Ovary (tissue), 9 donors: ENCODE results near the gene SOST. TPM values are rescaled to one million over a fixed set of nuclear protein-coding genes. Genes with fewer than 3 reads are reported as not detected.

Experiments used
- DNase-seq, 5 donors: peaks; one replicate each; pipeline ENCODE4 v3.0.0-alpha.2; 2019 to 2020
- H3K27ac ChIP-seq, 2 donors: fragments of 200-600 bp; one replicate each; pipeline versions ENCODE4 v1.5.1 to v1.8.0; 2019 to 2022
- H3K27me3 ChIP-seq: fragments of 200-600 bp; one replicate; pipeline ENCODE4 v1.8.0; 2022
- H3K36me3 ChIP-seq: fragments of 200-600 bp; sonication (generic); one replicate; pipeline ENCODE4 v1.5.1; 2019
- H3K4me1 ChIP-seq: one replicate; pipeline ENCODE4 v1.8.1; 2013; ENCODE audit warnings: mild to moderate bottlenecking, moderate library complexity; ENCODE audit not compliant: insufficient read depth
- H3K4me3 ChIP-seq: fragments of 200-600 bp; sonication (generic); one replicate; pipeline ENCODE4 v1.5.1; 2017
- H3K9me3 ChIP-seq, 2 donors: fragments of 200-600 bp in 1 of 2; sonication (generic) in 1 of 2; one replicate each; pipeline versions ENCODE4 v1.5.1 to v1.8.1; 2013 to 2019; ENCODE audit warnings: mild to moderate bottlenecking in 1 of 2, moderate library complexity in 1 of 2
- CTCF ChIP-seq, 3 donors: fragments of 450-650 bp in 2 of 3; fragments of 200-600 bp in 1 of 3; IDR thresholded peaks; one replicate each; pipeline versions ENCODE4 v1.5.1 to v1.8.0; 2016 to 2022; ENCODE audit warnings: antibody characterized with exemption in 3 of 3, mild to moderate bottlenecking in 1 of 3
- EP300 ChIP-seq: sonication (generic); formaldehyde crosslinking; IDR thresholded peaks from one replicate; pipeline ENCODE4 v1.6.1; 2017; ENCODE audit warnings: antibody characterized with exemption
- POLR2A ChIP-seq: fragments of 450-650 bp; IDR thresholded peaks from one replicate; pipeline ENCODE4 v1.6.1; 2017; ENCODE audit warnings: antibody characterized with exemption, mild to moderate bottlenecking, moderate library complexity
- WGBS, 3 donors: extraction: QIAGEN DNeasy Blood & Tissue Kit in 1 of 3; methylation state at CpG; one replicate each; pipeline versions ENCODE4 v1.1.5 to v1.1.7; 2013 to 2017; 5-methylcytosine and 5-hydroxymethylcytosine counted together
- intact Hi-C, 4 donors: fragments of 100-400 bp; cut with DNase I; formaldehyde crosslinking; loops; one replicate each; pipeline versions ENCODE4 v1.11.0 to v1.15.1; 2022 to 2023
- polyA plus RNA-seq, 2 donors: library from polyadenylated mRNA; stranded (reverse); fragments of 200-250 nt in 1 of 2; fragments of 350-450 nt in 1 of 2; fragmentation: Illumina TruSeq in 1 of 2; extraction: RNeasy Lipid Tissue Mini Kit (QIAGEN cat#74804) in 1 of 2; gene quantifications; one replicate each; pipeline ENCODE4 v1.2.3, GENCODE V29; 2013 to 2014
- total RNA-seq, 7 donors: library from RNA; depleted of rRNA in 2 of 7; stranded (reverse); fragments of >200 nt in 2 of 7; fragmentation: NEBNext Ultra II Directional in 3 of 7; extraction: Animal tissue kit (Norgen Biotek cat#: 25700) in 3 of 7; gene quantifications; one replicate each; pipeline versions ENCODE4 v1.1.0 to v1.2.4, GENCODE V29; 2016 to 2023
- donor health status: DM: no; HTN: no; CAD: no; lungs with moderate emphysema.
- donor health status: DM: no; HTN: no; CAD: no.
- donor health status: Bipolar disorder and iron deficiency.
- donor health status: DM: yes; HTN: yes; CAD: no.
- donor health status: DM: no; HTN: no; CAD: no.
- donor health status: DM: yes; HTN: yes; CAD: no.

The SOST gene
- total and polyA plus RNA-seq, 9 donors = 0.30 TPM; not detected in 8

- Histone ChIP-seq H3K27ac (no peak overlapping the region), H3K4me1 (no peaks in the 10 kb centered on the region), H3K4me3 (no peak overlapping the region), H3K9me3 (no peaks in the 10 kb centered on the region), H3K36me3 (no peaks in the 10 kb centered on the region), H3K27me3 (no peaks in the 10 kb centered on the region)
- TF ChIP-seq POLR2A (no peak), EP300 (no peak), CTCF (IDR thresholded peaks at IDR 0.05) (no peak)
- intact Hi-C loops = no loop called here
- DNase-seq = no peak
- 67 to 81% (median 79%) methylated on average over 1 of the region's 1 CpG for WGBS, 3 donors
These were observed 24.6 kb downstream of the SOST start for GRCh38 chr17:43733956-43734355.

GRCh38 chr17:43732958-43733357 is 25.6 kb downstream of the SOST start:
- no peak overlapping the region for H3K4me3 ChIP-seq
- H3K9me3 ChIP-seq = no peaks in the 10 kb centered on the region

GRCh38 chr17:43728081-43728480 is 30.5 kb downstream of the SOST start:
- Histone ChIP-seq H3K4me1 (no peaks in the 10 kb centered on the region), H3K36me3 (no peaks in the 10 kb centered on the region), H3K4me3 (no peak overlapping the region), H3K9me3 (no peaks in the 10 kb centered on the region), H3K27ac (no peak overlapping the region), H3K27me3 (no peaks in the 10 kb centered on the region)
- intact Hi-C loops = no loop called here
- 74 to 82% (median 76%) methylated on average over 8 of the region's 8 CpGs for WGBS, 3 donors
- no peak for DNase-seq
- TF ChIP-seq CTCF (IDR thresholded peaks at IDR 0.05) (no peak), EP300 (no peak), POLR2A (no peak)

More at GRCh38 chr17:43732958-43733357, 25.6 kb downstream of the SOST start:
- 98 to 100% (median 99%) methylated on average over 2 of the region's 2 CpGs for WGBS, 3 donors
- no peak overlapping the region for H3K27ac ChIP-seq
- no peaks in the 10 kb centered on the region for H3K4me1 ChIP-seq
- no peaks in the 10 kb centered on the region for H3K36me3 ChIP-seq
- TF ChIP-seq POLR2A (no peak), EP300 (no peak), CTCF (IDR thresholded peaks at IDR 0.05) (no peak)
- intact Hi-C loops = no loop called here
- DNase-seq = no peak
- H3K27me3 ChIP-seq = no peaks in the 10 kb centered on the region

GRCh38 chr17:43723697-43724359 is 34.8 kb downstream of the SOST start:
- no peaks in the 10 kb centered on the region for H3K36me3 ChIP-seq
- 66 to 71% (median 71%) methylated on average over 6 of the region's 6 CpGs for WGBS, 3 donors
- H3K4me3 ChIP-seq = no peak overlapping the region
- no peak for TF ChIP-seq POLR2A
- no peak for TF ChIP-seq CTCF (IDR thresholded peaks at IDR 0.05)
- no peak for TF ChIP-seq EP300
- DNase-seq = no peak
- H3K27ac ChIP-seq = no peak overlapping the region
- H3K9me3 ChIP-seq = no peaks in the 10 kb centered on the region
- H3K4me1 ChIP-seq = no peaks in the 10 kb centered on the region
- H3K27me3 ChIP-seq = no peaks in the 10 kb centered on the region
- intact Hi-C loops = no loop called here
